PC-3 (cell line): ENCODE results near the gene SPSB3.

ENCODE experiments used
- CTCF ChIP-seq: fragments of 300-600 bp; sonication (generic); conservative IDR thresholded peaks from 2 replicates; pipeline ENCODE4 v1.5.1; 2017; ENCODE audit warnings: antibody characterized with exemption, low read depth, mild to moderate bottlenecking, low read length
- EZH2 ChIP-seq: fragments of 300-600 bp; sonication (generic); IDR thresholded peaks from one replicate; pipeline ENCODE4 v1.6.1; 2017; ENCODE audit warnings: antibody characterized with exemption, mild to moderate bottlenecking, low read length; ENCODE audit not compliant: unreplicated experiment
- EZH2phosphoT487 ChIP-seq: fragments of 300-600 bp; sonication (generic); IDR thresholded peaks from 2 replicates; pipeline ENCODE4 v1.6.1; 2018; ENCODE audit warnings: mild to moderate bottlenecking, antibody characterized with exemption, low read length, borderline replicate concordance

- TF ChIP-seq EZH2 (no peak), CTCF (no peak), EZH2phosphoT487 (no peak)
Measured at GRCh38 chr16:1751946-1752345, 30.4 kb downstream of the SPSB3 start.
